Mesothelial cell of epicardium (in vitro differentiated cells): Measurements from ENCODE around the gene GUCD1. TPM values are rescaled to one million over a fixed set of nuclear protein-coding genes. Genes with fewer than 3 reads are reported as not detected.
"Not testable (repeated sequence)": the region's sequence is repeated elsewhere in the genome, so short reads cannot be mapped to it uniquely, and the experiment has no call there.

Source experiments
- DNase-seq, 2 experiments: peaks; one replicate each; pipeline ENCODE4 v3.0.0; 2021; ENCODE audit warnings: low spot score in 2 of 2; ENCODE audit not compliant: unreplicated experiment in 2 of 2
- H3K27ac Mint-ChIP-seq: 2 replicates; pipeline ENCODE4 v1.8.0; 2021; ENCODE audit warnings: mixed read lengths
- H3K27me3 Mint-ChIP-seq: 2 replicates; pipeline ENCODE4 v1.8.0; 2021; ENCODE audit warnings: low read depth, mixed read lengths
- H3K36me3 Mint-ChIP-seq: 2 replicates; pipeline ENCODE4 v1.8.0; 2021; ENCODE audit warnings: mixed read lengths
- H3K4me1 Mint-ChIP-seq: 2 replicates; pipeline ENCODE4 v1.8.0; 2021; ENCODE audit warnings: mixed read lengths
- H3K4me3 Mint-ChIP-seq: 2 replicates; pipeline ENCODE4 v1.8.0; 2021; ENCODE audit warnings: mild to moderate bottlenecking, moderate library complexity, mixed read lengths
- H3K9me3 Mint-ChIP-seq: 2 replicates; pipeline ENCODE4 v1.8.0; 2021; ENCODE audit warnings: mixed read lengths
- total RNA-seq: library from RNA; stranded (reverse); gene quantifications from 3 replicates; pipeline ENCODE4 v1.2.1, GENCODE V29; 2021
- TF ChIP-seq, protein P1 (sequence below): fragments of 200-600 bp; sonication (generic); IDR thresholded peaks from one replicate; pipeline ENCODE4 v1.5.0; 2021; ENCODE audit warnings: antibody characterized with exemption; ENCODE audit not compliant: unreplicated experiment

GUCD1 gene
- 79.4 to 83.6 TPM (median 83.2 TPM) in 3 replicates for total RNA-seq

GRCh38 chr22:24554313-24555164, at the start of gene GUCD1:
TSS of gene GUCD1 (minus strand) at chr22:24555138. CDS start at chr22:24554991, 147 bp downstream.
- peak in 1 of 2 experiments; percentile 54 for DNase-seq
- H3K4me1 Mint-ChIP-seq: peaks cover 38% of the 10 kb centered on the region

DNA sequence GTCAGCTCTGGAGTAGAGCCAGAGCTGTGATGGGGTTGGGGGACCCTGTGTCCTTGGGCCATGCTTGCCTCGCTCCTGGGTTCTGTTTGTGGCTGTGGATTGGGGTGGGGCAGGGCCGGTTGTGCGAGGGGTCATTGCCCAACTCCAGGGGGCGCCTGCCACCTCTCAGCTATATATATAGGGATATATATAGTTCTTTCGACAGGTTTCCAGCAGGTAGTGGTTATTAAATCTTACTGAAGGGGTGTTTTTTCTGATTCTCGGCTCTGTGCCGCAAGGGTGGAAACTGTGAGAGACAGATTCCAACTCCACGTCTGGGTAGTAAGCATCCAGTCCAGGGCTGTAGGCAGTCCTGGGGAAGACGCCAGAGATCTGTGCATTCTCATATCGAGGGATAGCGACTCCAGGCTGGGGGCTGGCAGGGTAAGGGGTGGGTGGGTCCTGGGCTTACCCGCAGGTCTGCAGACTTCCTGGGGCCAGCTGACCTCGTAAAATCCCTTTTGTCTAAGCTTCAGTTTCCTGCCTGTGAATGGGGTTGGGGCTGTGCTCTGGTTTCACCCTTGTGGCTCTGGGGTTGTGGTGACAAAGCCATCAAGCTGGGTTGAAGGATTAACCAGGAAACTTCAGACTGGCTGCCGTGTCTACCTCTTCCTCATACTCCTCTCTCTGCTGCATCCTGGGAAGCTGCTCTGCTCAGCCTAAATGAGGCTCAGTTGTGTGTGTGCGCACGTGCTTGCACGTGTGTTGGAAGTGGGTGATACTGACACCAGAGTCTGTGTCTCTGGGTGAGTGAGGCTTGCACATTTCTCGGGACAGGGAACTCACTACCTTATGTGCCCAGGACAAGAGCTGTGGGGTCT, 49.1 kb upstream of the GUCD1 start:
- Mint-ChIP-seq H3K4me1 (peaks cover 29% of the 10 kb centered on the region), H3K4me3 (peak overlapping the region; percentile 56), H3K27ac (peak overlapping the region; percentile 92)
- H3K27me3 Mint-ChIP-seq, DNase-seq, H3K36me3 Mint-ChIP-seq, H3K9me3 Mint-ChIP-seq: not testable (repeated sequence)

More at GRCh38 chr22:24554313-24555164, at the start of gene GUCD1:
- Mint-ChIP-seq H3K4me3 (peak within 1 kb of the TSS; percentile 91), H3K27ac (peak within 1 kb of the TSS; percentile 99), H3K36me3 (peaks cover 10% of the 10 kb centered on the region), H3K9me3 (no peaks in the 10 kb centered on the region), H3K27me3 (no peaks in the 10 kb centered on the region)
- TF ChIP-seq, protein P1, sequence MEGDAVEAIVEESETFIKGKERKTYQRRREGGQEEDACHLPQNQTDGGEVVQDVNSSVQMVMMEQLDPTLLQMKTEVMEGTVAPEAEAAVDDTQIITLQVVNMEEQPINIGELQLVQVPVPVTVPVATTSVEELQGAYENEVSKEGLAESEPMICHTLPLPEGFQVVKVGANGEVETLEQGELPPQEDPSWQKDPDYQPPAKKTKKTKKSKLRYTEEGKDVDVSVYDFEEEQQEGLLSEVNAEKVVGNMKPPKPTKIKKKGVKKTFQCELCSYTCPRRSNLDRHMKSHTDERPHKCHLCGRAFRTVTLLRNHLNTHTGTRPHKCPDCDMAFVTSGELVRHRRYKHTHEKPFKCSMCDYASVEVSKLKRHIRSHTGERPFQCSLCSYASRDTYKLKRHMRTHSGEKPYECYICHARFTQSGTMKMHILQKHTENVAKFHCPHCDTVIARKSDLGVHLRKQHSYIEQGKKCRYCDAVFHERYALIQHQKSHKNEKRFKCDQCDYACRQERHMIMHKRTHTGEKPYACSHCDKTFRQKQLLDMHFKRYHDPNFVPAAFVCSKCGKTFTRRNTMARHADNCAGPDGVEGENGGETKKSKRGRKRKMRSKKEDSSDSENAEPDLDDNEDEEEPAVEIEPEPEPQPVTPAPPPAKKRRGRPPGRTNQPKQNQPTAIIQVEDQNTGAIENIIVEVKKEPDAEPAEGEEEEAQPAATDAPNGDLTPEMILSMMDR: no peak

DNA sequence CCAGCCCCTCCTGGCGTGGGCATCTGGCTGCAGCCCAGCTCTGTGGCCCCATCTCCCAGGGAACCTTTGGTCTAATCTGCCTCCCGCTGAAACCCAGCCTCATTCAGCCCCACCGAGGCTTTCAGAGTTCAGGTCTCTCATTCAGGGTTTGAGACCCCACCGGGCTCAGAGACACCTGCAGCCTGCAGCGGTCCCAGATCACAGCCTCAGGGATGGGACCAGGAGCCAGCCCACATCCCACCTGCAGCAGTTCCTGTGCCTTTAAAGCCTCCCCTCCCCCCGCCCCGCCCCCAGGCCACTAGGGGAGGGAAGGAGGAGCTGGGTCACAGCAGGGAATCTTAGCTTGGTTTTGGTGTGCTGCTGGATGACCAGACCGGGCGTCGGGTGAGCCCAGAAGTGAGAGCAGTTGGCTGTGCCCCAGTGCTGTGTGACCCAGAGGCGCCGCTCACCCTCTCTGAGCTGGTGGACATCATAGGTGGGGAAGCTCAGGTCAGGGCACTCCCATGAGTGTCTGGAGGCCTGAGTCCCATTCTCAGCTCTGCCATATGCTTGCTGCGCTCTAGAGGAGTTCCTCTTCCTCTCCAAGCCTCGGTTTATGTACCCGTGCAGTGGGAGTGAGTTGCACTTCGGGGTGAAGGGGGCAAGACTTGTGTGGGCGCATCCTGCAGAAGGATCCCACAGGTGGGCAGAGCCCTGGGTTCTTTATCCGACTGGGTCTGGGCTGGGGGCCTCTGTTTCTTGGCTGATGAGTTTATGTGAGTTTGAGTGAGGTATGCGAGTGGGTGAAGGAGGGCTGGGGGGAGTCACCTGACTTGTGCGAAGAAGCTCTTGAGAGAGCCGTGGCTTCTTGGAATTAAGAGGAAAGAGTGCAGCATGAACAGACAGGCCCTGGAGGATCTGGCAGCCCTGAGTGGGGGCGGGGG, 48.2 kb upstream of the GUCD1 start, which contains the start of gene GGT1:
TSS of gene GGT1 (plus strand) at position 347 of the 923 bp plus-strand sequence. CDS start 7,889 bp downstream, outside the sequence.
- not testable (repeated sequence) for H3K36me3 Mint-ChIP-seq, H3K27me3 Mint-ChIP-seq, DNase-seq, H3K9me3 Mint-ChIP-seq
- Mint-ChIP-seq H3K4me3 (peak within 1 kb of the TSS; percentile 56), H3K27ac (peak within 1 kb of the TSS; percentile 92), H3K4me1 (peaks cover 30% of the 10 kb centered on the region)

DNA sequence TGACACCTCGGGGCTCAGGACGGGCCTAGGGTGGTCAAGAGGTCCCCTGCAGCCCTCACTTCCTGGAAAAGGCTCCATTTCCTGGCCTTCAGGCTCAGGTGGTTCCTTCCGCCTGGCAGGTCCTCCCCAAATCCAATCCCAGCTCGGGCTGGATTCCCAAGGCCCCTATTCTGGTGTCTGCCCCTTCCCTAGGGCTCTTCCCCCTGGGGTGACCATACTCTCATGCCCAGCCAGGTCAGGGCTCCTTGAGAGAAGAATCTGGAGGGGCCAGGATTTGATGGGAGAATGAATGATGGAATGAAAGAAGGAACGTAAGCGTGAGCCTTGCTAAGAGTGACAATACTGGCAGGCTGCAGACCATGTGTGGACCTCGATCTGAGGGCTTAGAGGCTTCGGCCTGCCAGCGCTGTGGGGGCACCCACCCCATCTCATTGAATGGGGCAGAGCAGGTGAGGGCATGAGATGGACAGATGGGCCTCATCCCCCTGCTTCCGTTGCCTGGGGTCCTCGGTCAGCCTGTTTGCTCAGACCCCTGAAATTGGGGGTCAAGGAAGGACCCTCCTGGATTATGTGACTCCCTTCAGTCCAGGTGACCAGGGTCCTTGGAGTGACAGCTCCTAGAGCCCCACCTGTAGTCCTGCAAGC, 47.3 kb upstream of the GUCD1 start:
- H3K4me1 Mint-ChIP-seq: peaks cover 30% of the 10 kb centered on the region
- H3K27me3 Mint-ChIP-seq, H3K9me3 Mint-ChIP-seq, H3K27ac Mint-ChIP-seq, H3K36me3 Mint-ChIP-seq, DNase-seq, H3K4me3 Mint-ChIP-seq: not testable (repeated sequence)

GRCh38 chr22:24601217-24602104, 46.5 kb upstream of the GUCD1 start:
- H3K4me1 Mint-ChIP-seq: peaks cover 30% of the 10 kb centered on the region

DNA sequence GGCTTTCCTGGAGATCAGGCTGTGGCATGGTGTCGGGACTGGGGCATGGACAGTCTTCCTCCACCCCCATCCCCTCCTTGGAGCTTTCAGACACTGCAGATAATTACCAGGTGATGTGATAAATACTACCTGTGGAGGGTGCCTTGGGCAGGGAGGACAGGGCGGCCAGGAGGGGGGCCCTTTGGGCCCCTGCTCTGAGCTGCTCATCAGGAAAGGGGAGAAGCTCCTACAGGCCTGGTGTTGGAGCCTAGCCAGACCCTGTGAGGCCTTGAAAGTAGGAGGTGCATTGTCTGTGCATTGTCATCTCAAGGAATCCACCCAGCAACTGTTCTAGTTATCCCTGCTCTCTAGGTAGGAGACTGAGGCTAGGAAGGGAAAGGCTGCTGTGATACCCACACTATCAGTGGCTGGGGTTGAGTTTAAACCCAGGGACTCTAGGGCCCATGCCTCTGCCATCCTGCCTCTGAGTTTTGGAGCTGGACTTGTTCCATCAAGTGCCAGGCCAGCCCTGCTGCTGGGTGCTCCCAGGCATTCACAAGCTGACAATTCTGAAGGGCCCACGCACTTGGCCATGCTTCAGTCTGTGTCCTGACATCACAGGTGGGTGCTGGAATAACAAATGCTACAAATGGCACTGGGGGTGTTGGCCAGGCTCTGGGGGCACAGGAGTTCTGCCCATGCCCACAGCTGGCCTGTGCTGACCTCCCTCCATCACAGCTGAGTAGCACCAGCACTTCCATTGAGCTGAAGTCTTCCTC, 45.2 kb upstream of the GUCD1 start:
- Mint-ChIP-seq H3K4me1 (peaks cover 29% of the 10 kb centered on the region), H3K27ac (peak overlapping the region; percentile 6)
- not testable (repeated sequence) for H3K9me3 Mint-ChIP-seq, H3K27me3 Mint-ChIP-seq, DNase-seq, H3K4me3 Mint-ChIP-seq, H3K36me3 Mint-ChIP-seq

More at GRCh38 chr22:24601217-24602104, 46.5 kb upstream of the GUCD1 start:
- no peak for DNase-seq
- Mint-ChIP-seq H3K27ac (no peak overlapping the region), H3K4me3 (no peak overlapping the region), H3K27me3 (no peaks in the 10 kb centered on the region), H3K36me3 (no peaks in the 10 kb centered on the region), H3K9me3 (no peaks in the 10 kb centered on the region)
- TF ChIP-seq, protein P1: no peak
